ENCODE measurements around the gene PLCD4.

PLCD4 gene

DNA sequence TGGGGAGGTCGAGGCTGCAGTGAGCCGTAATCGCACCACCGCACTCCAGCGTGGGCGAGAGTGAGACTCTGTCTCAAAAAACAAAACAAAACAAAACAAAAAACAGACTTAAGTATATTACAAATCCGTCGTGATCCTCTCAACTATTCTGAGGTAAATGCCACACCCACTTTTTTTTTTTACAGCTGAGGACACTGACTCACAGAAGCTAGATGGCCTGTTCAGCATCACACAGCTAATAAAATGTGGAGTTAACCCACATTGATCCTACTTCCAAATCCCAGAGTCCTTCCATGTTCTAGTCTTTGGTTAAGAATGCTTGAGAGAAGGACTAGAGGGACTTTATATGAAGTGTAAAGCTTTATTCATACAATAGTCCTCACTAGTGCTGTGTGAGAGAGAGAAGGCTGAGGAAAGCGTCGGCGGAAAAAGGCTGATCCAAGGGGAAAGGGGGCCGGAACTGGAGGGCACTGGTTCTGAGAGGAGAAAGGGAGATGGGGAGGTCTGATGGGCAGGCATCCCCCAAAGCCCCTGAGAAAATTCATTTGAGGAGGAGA lies 63.5 kb downstream of the PLCD4 start:
- no peak for TF ChIP-seq Cebpa-rat (IDR thresholded peaks at IDR 0.05)
- Histone ChIP-seq H3K4me2 (peak overlapping the region; percentile 77 to 96 (median 91)), H3K27me3 (no peaks in the 10 kb centered on the region), H3K36me3 (peaks cover 18 to 47% (median 31%) of the 10 kb centered on the region in 11 experiments), H3K4me1 (peaks cover 17 to 27% (median 20%) of the 10 kb centered on the region in 10 experiments), H3K4me3 (peak overlapping the region; percentile 75 to 93 (median 85)), H3K9ac (peak overlapping the region; percentile 74 to 89 (median 83)), H4K20me1 (peaks cover 0 to 15% (median 0%) of the 10 kb centered on the region in 11 experiments; a peak in 5 of 22 replicates), H3K27ac (peak overlapping the region; percentile 71 to 85 (median 82); a peak in 21 of 22 replicates), H3K9me3 (replicated peaks in 1 of 11) (no peaks in the 10 kb centered on the region)

- Histone ChIP-seq H3K27me3 (no peaks in the 10 kb centered on the region), H3K36me3 (peaks cover 11 to 41% (median 25%) of the 10 kb centered on the region in 11 experiments), H3K27ac (peak within 1 kb of the TSS; percentile 71 to 85 (median 82); a peak in 21 of 22 replicates), H3K9me3 (replicated peaks in 1 of 11) (no peaks in the 10 kb centered on the region), H4K20me1 (peaks cover 0 to 12% (median 0%) of the 10 kb centered on the region in 11 experiments; a peak in 3 of 22 replicates), H3K4me1 (peaks cover 17 to 27% (median 20%) of the 10 kb centered on the region in 10 experiments), H3K9ac (peak within 1 kb of the TSS; percentile 74 to 89 (median 83)), H3K4me3 (peak within 1 kb of the TSS; percentile 75 to 93 (median 85)), H3K4me2 (peak within 1 kb of the TSS; percentile 77 to 96 (median 91))
- no peak for TF ChIP-seq Cebpa-rat (IDR thresholded peaks at IDR 0.05)
These were observed 64.2 kb downstream of the PLCD4 start, which contains the start of the genes RNF25 and STK36 for GRCh38 chr2:218671654-218672566. Gene RNF25, minus strand, starts transcription at chr2:218672002. Its CDS starts 32 bp downstream, at chr2:218671970. Gene STK36, plus strand, starts transcription at chr2:218672086. Its CDS starts 744 bp downstream, at chr2:218672830.

- Histone ChIP-seq H3K4me2 (peak overlapping the region in 5 of 11 experiments; percentile 34 to 74 (median 65); a peak in 10 of 22 replicates), H4K20me1 (0 out of 22 replicates have a peak, but pooled peaks cover 0 to 4% (median 0%) of the 10 kb centered on the region in 11 experiments), H3K27ac (no peak overlapping the region), H3K27me3 (no peaks in the 10 kb centered on the region), H3K4me3 (no peak overlapping the region), H3K4me1 (peaks cover 0 to 26% (median 9%) of the 10 kb centered on the region in 10 experiments; a peak in 13 of 20 replicates), H3K9ac (no peak overlapping the region), H3K9me3 (replicated peaks in 1 of 11) (no peaks in the 10 kb centered on the region), H3K36me3 (peaks cover 0 to 19% (median 4%) of the 10 kb centered on the region in 11 experiments; a peak in 6 of 22 replicates)
- TF ChIP-seq Cebpa-rat (IDR thresholded peaks at IDR 0.05) = no peak
These were observed 71.4 kb downstream of the PLCD4 start for GRCh38 chr2:218679119-218679518.

- Histone ChIP-seq H4K20me1 (0 out of 22 replicates have a peak, but pooled peaks cover 0 to 4% (median 0%) of the 10 kb centered on the region in 11 experiments), H3K9ac (no peak overlapping the region), H3K27ac (no peak overlapping the region), H3K27me3 (no peaks in the 10 kb centered on the region), H3K4me3 (no peak overlapping the region), H3K9me3 (replicated peaks in 1 of 11) (no peaks in the 10 kb centered on the region), H3K4me2 (0 out of 22 replicates have a peak overlapping the region, but pooled peaks of 2 of the 11 experiments have one; percentile 65 to 71), H3K36me3 (peaks cover 0 to 21% (median 4%) of the 10 kb centered on the region in 11 experiments; a peak in 6 of 22 replicates), H3K4me1 (peaks cover 0 to 26% (median 9%) of the 10 kb centered on the region in 10 experiments; a peak in 11 of 20 replicates)
- TF ChIP-seq Cebpa-rat (IDR thresholded peaks at IDR 0.05) = no peak
These were observed 72.4 kb downstream of the PLCD4 start for GRCh38 chr2:218680061-218680460.

All from BLaER1 treated with 17β-estradiol and CSF1 and Interleukin-3, amounts not matched to agents 10 nM and 100 nM (cell line).